DMS53 (cell line): ENCODE measurements around the gene LAIR2.
"Not testable (repeated sequence)": the region's sequence is repeated elsewhere in the genome, so short reads cannot be mapped to it uniquely, and the experiment has no call there.

Source experiments
- DNase-seq: peaks from one replicate; lab custom pipeline; 2025; lab: John Stamatoyannopoulos, UW

The LAIR2 gene

DNA sequence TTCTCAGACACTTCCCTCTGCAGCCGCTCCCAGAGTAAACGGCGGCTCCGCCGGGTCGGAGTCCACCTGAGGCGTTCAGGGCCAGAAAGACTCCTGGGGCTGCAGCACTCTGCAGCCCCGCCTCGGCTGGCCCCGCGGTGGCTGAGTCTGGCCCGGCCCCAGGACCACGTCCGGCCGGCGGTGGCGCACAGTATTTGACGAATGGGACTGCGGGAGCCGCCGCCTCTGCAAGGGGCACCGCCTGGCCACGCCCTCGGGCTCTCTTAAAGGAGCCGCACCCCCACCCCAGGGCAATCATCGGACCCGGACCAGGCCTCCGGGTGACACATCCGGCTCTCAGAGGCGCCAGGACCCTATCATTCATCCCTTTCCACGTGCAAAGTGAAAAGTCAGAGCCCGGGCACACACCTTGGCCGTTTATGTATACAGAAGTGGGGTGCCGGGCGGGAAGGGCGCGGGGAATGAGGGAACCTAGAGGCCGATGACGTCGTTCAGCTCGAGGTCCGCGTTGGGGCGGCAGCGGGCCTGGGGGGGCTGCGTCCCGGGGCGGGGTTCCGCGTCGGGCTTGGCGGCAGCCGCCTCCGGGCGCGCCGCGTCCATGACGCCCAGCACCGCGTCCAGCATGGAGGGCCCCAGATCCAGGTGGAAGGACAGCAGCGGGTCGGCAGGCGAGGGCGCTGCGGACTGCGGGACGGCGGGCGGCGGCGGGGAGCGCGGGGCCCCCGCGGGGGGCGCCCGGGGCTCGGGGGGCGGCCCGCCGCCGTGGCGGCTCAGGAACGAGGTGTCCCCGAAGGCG, 37.8 kb upstream of the LAIR2 start:
- peak; percentile 62 for DNase-seq

DNA sequence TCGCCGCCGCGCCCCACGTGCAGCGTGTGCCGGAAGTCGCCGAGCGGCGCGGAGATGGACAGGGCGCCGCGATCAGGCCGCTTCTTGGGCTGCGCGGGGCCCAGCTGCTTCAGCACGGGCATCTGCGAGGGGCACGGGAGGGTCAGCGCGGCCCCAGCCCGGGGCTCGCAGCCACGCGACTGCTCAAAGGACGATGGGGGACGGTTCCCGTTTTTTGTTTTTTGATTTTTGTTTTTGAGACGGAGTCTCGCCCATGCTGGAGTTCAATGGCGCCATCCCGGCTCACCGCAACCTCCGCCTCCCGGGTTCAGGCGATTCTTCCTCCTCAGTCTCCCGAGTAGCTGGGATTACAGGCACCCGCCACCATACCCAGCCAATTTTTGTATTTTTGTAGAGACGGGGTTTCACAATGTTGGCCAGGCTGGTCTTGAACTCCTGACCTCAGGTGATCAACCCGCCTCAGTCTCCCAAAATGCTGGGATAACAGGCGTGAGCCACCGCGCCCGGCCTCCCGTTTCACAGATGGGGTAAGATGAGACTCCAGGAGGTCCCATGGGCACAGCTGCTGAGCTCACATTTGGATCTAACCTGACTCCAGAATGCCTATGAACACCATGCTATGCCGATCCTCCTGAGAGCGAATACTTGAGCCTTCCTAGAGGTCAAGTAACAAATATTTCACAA, 37.1 kb upstream of the LAIR2 start:
- no peak for DNase-seq

DNA sequence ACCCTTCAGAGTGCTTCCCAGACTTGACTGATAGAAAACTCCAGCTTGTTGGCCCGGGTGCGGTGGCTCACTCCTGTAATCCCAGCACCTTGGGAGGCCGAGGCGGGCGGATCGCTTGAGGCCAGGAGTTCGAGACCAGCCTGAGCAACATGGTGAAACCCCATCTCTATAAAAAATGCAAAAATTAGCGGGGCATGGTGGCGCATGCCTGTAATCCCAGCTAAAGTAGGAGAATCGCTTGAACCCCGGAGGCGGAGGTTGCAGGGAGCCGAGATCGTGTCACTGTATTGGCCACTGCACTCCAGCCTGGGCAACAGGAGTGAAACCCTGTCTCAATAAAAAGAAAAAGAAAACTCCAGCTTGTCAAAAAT, 36.5 kb upstream of the LAIR2 start:
- not testable (repeated sequence) for DNase-seq

DNA sequence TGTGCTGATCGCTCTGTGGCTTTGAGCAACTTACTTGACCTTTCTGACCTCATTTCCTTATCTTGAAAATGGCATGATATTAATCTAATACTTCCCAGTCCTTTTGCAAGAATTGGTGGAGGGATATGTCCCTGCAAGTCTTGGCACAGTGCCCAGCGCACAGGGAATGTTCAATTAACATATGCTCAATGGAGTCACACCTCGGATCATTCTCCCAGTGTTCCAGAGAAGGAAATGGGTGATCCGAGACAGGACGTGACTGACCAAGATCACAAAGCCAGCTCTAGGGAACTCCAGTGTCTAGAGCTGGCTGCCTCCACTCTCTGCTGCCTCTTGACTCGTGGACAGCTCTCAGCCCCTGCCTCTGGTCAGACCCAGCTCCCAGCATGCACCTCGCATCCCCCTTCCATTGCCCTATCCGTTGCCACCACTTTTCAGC, 33.1 kb upstream of the LAIR2 start:
- DNase-seq: no peak

DNA sequence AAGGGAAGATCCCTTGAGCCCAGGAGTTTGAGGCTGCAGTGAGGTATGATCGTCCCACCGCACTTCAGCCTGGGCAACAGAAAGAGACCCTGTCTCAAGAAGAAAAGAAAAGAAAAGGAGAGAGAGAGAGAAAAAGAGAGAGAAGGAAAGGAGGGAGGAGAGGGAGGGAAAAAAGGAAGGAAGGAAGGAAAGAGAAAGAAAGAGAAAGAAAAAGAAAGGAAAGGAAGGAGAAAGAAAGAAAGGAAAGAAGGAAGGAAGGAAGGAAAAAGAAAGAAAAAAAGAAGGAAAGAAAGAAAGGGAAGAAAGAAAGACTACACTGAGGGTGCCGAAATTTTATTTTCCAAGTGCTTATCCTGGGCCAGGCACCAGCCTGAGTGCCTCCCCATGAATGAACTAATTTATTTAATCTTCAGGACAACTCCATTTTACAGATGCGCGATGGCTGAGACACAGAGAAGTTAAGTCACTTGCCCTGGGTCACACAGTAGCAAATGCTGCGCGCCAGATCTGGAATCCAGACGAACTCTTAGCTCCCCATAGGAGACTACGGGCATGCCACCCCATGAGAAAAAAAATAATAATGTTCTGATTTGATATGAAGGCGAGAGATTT, 32.2 kb upstream of the LAIR2 start:
- peak; percentile 55 for DNase-seq

DNA sequence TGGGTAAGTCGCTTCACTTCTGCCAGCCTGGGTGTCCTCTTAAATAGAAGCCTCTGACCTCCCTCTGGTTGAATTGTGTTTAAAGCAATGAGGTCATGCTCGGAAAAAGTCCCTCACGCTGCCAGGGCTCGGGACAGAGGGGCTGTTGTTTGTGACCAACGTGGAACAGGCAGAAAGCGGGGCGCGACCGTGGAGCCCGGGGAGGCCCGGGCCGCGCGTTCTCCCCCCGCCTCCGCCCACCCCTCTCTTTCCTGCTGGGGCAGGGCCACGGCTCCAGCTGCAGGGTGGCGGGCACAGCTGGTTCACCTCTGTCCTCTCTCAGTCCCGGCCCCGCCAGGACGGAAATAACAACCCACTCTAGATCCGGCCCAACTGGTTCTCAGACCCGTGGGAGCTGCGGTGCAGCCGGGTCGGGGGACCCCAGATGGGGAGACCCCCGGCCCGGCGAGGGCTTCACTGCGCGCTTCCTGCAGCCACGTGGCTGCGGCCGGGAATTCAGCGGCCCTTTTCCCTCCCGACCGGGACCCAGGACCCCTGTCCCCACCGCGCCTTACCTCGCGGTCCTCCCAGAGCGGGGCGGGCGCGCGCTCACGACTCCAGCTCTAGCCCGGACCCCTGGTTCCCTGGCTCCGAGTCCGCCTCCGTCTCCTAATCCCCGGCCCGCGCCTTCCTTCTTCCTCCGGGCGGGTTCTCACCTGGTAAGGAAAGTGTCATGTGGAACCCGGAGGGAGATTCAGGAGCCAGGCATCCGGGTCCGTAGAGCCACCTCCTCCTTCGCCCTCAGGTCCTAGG, 31.4 kb upstream of the LAIR2 start:
- peak; percentile 76 for DNase-seq

DNA sequence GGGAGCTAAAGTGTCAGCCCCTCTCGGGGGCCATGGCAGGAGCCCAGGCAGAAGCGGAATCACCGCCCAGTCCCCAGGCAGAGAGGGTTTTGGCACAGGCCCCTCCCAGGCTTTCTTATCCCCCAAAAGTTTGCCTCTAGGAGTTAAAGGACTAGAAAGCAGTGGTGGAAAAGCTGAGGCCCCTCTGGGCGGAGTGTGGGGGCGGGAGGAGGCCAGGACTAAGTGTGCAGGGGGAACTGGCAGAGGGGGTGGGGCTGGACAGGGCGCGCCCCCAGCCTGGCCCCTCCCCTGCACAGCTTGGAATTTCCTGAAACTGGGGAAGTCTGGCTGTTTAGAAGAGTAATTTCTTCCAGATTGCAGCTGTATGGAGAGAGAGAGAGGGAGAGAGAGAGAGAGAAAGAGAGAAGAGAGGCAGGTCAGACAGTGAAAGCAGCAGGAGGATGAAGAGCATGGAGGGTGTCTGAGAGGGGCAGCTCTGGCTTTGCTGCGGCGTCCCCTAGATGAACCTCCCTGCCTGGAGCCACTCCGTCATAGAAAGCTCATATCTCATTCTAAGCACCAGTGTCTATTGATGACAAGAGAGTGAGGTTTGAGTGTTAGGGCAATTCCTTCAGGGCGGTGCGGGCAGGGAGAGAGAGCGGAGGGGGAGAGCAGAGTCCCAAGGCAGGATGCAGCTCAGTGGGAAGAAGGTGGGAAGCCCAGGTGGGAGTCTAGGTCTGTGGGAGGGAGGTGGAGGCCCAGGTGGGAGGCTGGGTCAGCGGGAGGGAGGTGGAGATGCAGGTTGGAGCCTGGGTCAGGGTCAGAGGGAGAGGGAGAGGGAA, 29.4 kb upstream of the LAIR2 start, which contains the start of gene CDC42EP5:
Gene CDC42EP5, minus strand, starts transcription at position 226 of the 821 bp plus-strand sequence. CDS start 7,749 bp downstream, outside the sequence.
- DNase-seq: no peak

DNA sequence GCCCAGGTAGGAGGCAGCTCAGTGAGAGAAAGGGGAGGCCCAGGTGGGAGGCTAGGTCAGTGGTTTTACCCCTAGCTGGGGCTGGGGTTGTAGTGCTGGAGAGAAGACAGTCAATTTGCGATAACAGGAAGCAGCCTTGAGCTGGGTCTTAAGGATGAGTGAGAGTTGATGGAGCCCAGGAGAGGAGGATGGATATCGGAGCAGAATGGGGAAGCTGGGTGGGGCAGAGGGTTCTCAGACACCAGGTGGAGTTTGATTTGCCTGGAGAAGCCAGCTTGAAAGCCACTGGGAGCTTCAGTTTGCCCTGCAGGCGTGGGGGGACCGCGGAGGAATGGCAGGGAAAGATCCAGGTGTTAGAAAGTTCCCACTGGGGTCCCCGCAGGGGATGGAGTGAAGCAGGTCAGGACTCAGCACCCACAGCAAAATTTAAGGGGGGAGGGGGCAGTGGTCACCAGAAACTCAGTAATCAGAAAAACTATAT, 28.7 kb upstream of the LAIR2 start:
- no peak for DNase-seq

DNA sequence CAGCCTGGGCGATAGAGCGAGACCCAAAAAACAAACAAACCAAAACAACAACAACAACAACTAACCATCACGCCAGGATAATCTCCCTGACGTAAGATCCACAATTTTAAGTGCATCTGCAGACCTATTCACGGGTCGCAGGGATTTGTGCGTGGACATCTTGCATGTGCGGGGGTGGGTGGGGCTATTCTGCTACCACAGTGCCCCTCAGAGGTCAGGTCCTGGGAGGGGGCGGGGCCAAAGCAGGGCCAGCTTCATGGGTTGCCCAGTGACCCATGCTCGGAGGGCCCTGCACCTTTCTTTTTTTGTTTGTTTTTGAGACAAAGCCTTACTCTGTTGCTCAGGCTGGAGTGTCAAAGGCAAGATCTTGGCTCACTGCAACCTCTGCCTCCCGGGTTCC, 26.9 kb upstream of the LAIR2 start:
- no peak for DNase-seq

DNA sequence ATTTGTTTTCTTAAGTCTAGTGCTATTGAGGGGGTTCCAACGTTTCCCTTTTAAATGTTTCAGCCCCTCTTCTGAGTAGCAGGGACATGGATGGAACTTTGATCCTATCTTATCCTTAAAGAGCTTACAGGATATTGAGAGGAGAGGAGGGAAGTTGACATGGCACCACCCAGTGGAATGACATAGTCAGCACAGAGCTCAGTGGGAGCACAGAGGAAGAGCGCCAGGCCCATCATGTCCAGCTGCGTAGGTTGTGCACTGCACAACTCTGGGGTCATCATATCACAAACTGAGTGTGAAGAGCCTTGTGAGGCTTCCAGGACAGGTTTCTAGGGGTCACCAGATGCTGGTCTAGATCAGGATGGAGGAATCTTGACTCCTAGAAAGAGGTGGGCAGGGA, 25.0 kb upstream of the LAIR2 start:
- DNase-seq: no peak

DNA sequence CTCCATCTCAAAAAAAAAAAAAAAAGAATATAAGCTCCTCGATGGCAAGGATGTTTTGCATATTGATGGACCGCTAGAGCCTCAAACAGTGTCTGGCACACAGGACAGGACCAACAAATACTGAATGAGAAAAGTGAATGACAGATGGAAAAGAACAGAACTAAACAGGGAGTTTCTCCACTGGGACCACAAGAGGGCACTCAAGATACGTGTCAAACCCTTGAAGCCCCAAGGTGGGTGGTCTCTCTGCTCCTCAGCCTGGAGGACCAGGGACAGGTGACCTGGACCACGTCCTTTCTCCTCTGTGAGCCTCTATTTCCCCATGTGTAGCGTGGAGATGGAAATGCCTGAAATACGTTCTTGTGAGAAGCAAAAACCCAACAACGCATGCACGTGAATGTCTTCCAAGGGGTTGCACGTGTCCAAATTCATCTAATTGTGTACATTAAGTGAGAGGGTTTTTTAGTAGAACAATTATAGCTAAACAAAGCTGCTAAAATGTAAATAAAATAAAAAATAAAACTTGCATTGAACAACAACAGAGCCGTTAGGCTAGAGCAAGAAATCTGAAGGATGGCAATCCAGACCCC, 23.9 kb upstream of the LAIR2 start:
- peak; percentile 58 for DNase-seq

DNA sequence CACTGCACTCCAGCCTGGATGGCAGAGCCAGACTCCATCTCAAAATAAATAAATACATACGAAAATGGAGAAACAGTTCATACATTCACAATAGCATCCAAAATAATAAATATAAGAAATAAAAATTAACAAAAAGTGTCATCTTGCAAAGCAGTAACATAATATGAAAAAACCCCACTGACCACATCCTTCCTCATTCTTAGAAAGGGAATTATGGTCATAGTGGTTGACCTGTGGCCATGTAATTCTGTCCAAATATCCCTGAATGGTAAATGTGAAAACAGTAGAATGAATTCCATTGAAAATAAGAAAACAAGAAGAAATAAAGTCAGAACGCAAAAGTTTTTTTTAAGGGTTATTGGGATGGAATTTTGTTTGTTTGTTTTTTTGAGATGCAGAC, 22.6 kb upstream of the LAIR2 start:
- DNase-seq: no peak

DNA sequence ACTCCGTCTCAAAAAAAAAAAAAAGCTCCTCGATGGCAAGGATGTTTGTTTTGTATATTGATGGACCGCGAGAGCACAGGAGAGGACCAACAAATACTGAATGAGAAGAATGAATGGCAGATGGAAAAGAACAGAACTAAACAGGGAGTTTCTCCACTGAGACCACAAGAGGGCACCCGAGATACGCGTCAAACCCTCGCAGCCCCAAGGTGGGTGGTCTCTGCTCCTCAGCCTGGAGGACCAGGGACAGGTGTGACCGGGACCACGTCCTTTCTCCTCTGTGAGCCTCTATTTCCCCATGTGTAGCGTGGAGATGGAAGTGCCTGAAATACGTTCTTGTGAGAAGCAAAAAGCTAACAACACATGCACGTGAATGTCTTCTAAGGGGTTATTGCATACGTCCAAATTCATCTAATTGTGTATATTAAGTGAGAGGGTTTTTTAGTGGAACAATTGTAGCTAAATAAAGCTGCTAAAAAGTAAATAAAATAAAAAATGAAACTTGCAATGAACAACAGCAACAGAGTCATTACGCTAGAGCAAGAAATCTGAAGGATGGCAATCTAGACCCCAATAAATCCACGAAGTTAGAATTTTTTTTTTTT, 21.2 kb upstream of the LAIR2 start:
- peak; percentile 68 for DNase-seq

DNA sequence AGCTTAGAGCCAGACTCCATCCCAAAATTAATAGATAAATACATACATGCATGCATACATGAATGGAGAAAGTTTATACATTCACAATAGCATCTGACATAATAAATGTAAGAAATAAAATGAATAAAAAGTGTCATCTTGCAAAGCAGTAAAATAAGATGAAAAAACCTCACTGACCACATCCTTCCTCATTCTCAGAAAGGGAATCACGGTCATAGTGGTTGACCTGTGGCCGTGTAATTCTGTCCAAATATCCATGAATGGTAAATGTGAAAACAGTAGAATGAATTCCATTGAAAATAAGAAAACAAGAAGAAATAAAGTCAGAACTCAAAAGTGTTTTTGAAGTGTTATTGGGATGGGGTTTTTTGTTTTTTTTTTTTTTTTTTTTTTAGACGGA, 19.7 kb upstream of the LAIR2 start:
- no peak for DNase-seq

DNA sequence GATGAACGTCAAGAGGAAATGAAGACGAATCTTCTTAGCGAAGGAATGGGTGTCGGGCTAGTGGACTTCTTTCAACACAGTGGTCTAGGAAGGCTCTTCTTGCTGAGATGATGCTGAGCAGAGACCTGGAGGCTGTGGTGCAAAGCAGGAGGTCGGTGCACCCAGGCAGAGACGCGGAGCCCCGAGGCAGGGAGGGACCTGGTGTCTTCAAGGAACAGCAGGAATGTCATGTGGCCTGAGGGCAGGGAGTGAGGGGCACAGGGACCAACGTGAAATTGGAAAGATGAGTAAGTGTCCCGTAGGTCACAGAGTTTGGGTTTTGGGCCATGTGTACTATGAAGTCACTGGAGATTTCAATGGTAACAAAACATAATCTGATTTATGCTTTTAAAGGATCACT, 18.2 kb upstream of the LAIR2 start:
- no peak for DNase-seq

DNA sequence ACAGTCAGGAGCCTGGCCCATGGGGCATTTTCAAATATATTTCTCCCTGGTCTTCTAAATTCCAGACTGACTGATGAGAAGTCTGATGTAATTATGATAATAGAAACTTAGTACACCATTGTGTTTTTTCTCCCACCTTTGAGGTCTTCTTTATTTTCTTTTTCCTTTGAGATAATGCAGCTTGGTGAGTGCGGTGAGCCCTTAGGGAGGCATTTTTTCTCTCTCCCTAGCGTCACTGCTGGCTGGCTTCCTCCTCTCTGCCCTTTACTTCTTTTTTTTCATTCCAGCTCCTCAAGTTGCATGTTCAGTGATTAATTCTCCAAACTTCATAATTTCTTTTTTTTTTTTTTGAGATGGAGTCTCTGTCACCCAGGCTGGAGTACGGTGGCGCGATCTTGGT, 16.8 kb upstream of the LAIR2 start:
- DNase-seq: no peak

DNA sequence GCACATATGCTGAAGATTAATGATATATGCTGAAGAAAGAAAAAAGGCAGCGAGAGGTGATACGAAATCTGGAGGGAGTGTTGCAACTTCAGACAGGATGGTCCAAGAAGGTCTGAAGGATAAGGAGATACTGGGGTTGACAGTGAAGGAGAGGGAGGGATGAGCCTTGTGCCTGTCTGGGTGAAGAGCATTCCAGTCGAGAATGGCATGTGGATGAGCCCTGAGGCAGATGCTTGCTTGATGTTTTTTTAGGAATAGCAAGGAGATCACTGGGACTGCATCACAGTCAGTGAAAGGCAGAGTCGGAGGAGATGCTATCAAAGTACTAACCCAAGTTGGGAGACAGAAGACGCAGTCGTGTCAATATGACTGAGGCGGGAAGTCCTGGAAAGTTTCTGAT, 13.3 kb upstream of the LAIR2 start:
- no peak for DNase-seq

DNA sequence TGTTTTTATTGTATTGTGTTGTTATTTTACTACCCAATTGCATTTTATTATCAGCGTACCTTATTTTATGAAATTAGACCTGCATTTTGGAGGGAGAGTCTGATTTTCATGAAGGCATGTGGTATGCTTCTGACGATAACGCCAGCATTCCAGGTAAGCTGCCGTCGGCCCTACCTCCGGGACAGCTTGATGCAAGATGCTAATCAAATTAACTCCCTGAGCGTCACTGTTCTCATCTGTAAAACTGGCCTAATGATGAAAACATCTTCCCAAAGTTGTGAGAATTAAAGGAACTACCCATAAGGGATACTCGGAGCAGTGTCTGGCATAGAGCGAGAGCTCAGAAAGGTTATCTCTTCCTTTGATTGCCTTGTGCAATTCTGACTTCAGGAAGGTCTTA, 12.9 kb upstream of the LAIR2 start:
- DNase-seq: no peak

DNA sequence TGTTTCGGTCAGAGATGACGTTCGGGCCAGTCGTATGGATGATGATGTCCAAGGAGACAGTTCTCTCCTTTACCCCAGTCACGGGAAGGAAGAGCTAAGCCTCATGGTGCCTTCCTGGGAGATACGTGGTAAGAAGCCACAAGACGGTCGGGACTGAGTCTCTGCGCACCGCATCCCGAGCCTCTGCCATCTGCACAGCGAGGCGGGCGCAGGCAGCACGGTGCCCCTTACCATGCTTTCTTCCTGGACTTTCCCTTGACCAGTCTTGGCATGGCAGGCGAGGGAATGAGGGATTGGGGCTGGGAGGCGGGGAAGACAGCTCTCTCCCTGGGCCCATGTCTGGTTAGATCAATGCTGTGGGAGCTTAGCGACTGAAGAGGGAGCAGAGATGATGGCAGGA, 10.1 kb upstream of the LAIR2 start:
- no peak for DNase-seq

DNA sequence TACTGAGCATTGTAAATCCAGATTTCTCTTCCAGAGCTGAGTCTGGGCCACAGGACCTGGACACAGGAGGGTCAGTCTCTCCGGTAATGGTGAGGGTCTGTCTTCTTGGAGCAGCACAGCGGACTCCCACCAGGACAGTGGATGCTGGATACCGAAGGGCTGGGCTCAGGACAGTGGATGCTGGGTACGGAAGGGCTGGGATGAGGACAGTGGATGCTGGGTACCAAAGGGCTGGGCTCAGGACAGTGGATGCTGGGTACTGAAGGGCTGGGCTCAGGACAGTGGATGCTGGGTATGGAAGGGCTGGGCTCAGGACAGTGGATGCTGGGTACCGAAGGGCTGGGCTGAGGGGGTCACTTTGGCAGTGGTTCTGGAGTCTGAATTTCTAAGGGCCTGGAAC, 9.6 kb upstream of the LAIR2 start:
- not testable (repeated sequence) for DNase-seq
